ENCODE measurements around the gene PMS2.

GRCh38 chr7:6032167-6032566 lies 23.3 kb upstream of the PMS2 start:
- TF ChIP-seq POLR2A (IDR thresholded peaks at IDR 0.05; ENCODE audit: low read depth, low read length), result no peak
- TF ChIP-seq POLR2AphosphoS5 (IDR thresholded peaks at IDR 0.05; ENCODE audit: insufficient read depth, low read depth, low read length), result no peak
- TF ChIP-seq CTCF (IDR thresholded peaks at IDR 0.05; ENCODE audit: extremely low read depth in 1 of 2, insufficient read depth in 1 of 2, low read depth in 1 of 2, low read length in 2 of 2), result no peak
- TF ChIP-seq EZH2 (IDR thresholded peaks at IDR 0.05; ENCODE audit: borderline replicate concordance, low read depth, low read length, severe bottlenecking), result no peak
- no peak for TF ChIP-seq FOS (IDR thresholded peaks at IDR 0.05; ENCODE audit: borderline replicate concordance, insufficient read depth, low read length)
- TF ChIP-seq MAX (IDR thresholded peaks at IDR 0.05; ENCODE audit: insufficient read depth, insufficient read length), result no peak
- TF ChIP-seq MYC (IDR thresholded peaks at IDR 0.05; ENCODE audit: low read depth, low read length), result no peak
